CD4-positive, alpha-beta T cell treated with Interleukin-4 for 1 hour (primary cell): ENCODE measurements around the gene NCL.
"Not testable (repeated sequence)": the region's sequence is repeated elsewhere in the genome, so short reads cannot be mapped to it uniquely, and the experiment has no call there.

Experiments used
- DNase-seq, 2 donors: peaks; one replicate each; pipeline ENCODE4 v3.0.0-alpha.2; 2020 to 2022

Gene NCL

GRCh38 chr2:231467016-231467545, 2.8 kb upstream of the NCL start:
- DNase-seq: no peak

- peak in 1 of 2 donors; percentile 98 for DNase-seq
Observed at GRCh38 chr2:231464576-231465540, 574 bp upstream of the NCL start.

- no peak for DNase-seq
Observed at GRCh38 chr2:231462729-231463465, 1.4 kb downstream of the NCL start.

- DNase-seq: no peak
Observed at GRCh38 chr2:231461516-231461971, 2.7 kb downstream of the NCL start.

- not testable (repeated sequence) for DNase-seq
Observed at GRCh38 chr2:231460841-231461240, 3.4 kb downstream of the NCL start.

GRCh38 chr2:231460073-231460835, 4.0 kb downstream of the NCL start:
- no peak for DNase-seq

GRCh38 chr2:231458368-231458767, 5.9 kb downstream of the NCL start:
- DNase-seq: no peak

GRCh38 chr2:231457101-231457500, 7.2 kb downstream of the NCL start:
- DNase-seq: no peak

GRCh38 chr2:231456295-231457004, 7.8 kb downstream of the NCL start:
- no peak for DNase-seq

- DNase-seq: no peak
Observed at GRCh38 chr2:231455890-231456289, 8.4 kb downstream of the NCL start.

- no peak for DNase-seq
Observed at GRCh38 chr2:231455222-231455621, 9.1 kb downstream of the NCL start.

- DNase-seq: no peak
Observed at GRCh38 chr2:231454361-231454791, 9.9 kb downstream of the NCL start.

GRCh38 chr2:231452799-231453508, 11.3 kb downstream of the NCL start:
- DNase-seq: no peak

- DNase-seq: no peak
Observed at GRCh38 chr2:231450548-231450989, 13.7 kb downstream of the NCL start.

- no peak for DNase-seq
Observed at GRCh38 chr2:231449503-231450054, 14.7 kb downstream of the NCL start.

GRCh38 chr2:231436957-231437356, 27.3 kb downstream of the NCL start:
- no peak for DNase-seq

GRCh38 chr2:231433990-231434389, 30.3 kb downstream of the NCL start:
- no peak for DNase-seq

GRCh38 chr2:231431606-231432005, 32.7 kb downstream of the NCL start:
- no peak for DNase-seq

- DNase-seq: not testable (repeated sequence)
Observed at GRCh38 chr2:231430437-231430836, 33.8 kb downstream of the NCL start.

GRCh38 chr2:231429901-231430300, 34.4 kb downstream of the NCL start:
- DNase-seq: no peak

GRCh38 chr2:231429152-231429551, 35.1 kb downstream of the NCL start:
- DNase-seq: no peak
